ENCODE measurements around the gene NUP133. TPM values are rescaled to one million over a fixed set of nuclear protein-coding genes. Genes with fewer than 3 reads are reported as not detected.

NUP133 gene
- total and polyA plus RNA-seq, 2 of the 4 experiments (the other 2 are of a cell fraction) = 13.4 to 30.5 TPM

- no peak overlapping the region for H4K5ac ChIP-seq (ENCODE audit: low read depth, low read length)
- in situ Hi-C loops (cut with MboI; ENCODE audit: low sequenced_read_pairs) = no loop called here
- H3K4ac ChIP-seq (ENCODE audit: low read depth, low read length) = no peak overlapping the region
- no peak overlapping the region for H3K27ac ChIP-seq (ENCODE audit: insufficient read depth, low read length)
- H3K9ac ChIP-seq (ENCODE audit: low read depth, low read length) = no peak overlapping the region
- ChIA-PET POLR2A (ENCODE audit: unreplicated experiment) (no interaction called here), CTCF (no interaction called here)
- no peaks in the 10 kb centered on the region for H3K79me1 ChIP-seq (ENCODE audit: low read depth in 1 of 2, low read length in 2 of 2)
- no CpG with 5 or more reads among the region's 1 CpG for WGBS, 2 experiments (ENCODE audit: extremely low coverage in 2 of 2, insufficient read length in 1 of 2)
- BruUV-seq (replicated peaks) = no TSS peak
- H2BK5ac ChIP-seq (ENCODE audit: low read depth, low read length, poor library complexity, severe bottlenecking) = no peak overlapping the region
- dilution Hi-C loops (cut with HindIII; ENCODE audit: low sequenced_read_pairs, unreplicated experiment) = no loop called here
- H3K4me2 ChIP-seq (ENCODE audit: low read depth, low read length) = no peak overlapping the region
- H2BK120ac ChIP-seq (ENCODE audit: low read depth, low read length) = no peak overlapping the region
- H3K56ac ChIP-seq (ENCODE audit: extremely low read depth, insufficient read depth, low read length) = no peak overlapping the region
- no peak overlapping the region for H3K4me3 ChIP-seq (ENCODE audit: insufficient read depth, low read depth, low read length)
- no peak overlapping the region for H3K23ac ChIP-seq (ENCODE audit: low read depth, low read length)
- no peaks in the 10 kb centered on the region for H3K4me1 ChIP-seq (ENCODE audit: control insufficient read depth, insufficient read depth, low read length)
- no peak overlapping the region for H4K8ac ChIP-seq (ENCODE audit: low read depth in 2 of 2, low read length in 2 of 2)
- no peaks in the 10 kb centered on the region for H3K9me3 ChIP-seq (ENCODE audit: control insufficient read depth, insufficient read depth, low read length)
- no peaks in the 10 kb centered on the region for H4K20me1 ChIP-seq (ENCODE audit: insufficient read depth, low read length)
- H4K91ac ChIP-seq (ENCODE audit: insufficient read depth, low read depth, low read length) = no peak overlapping the region
- no peak overlapping the region for H3K18ac ChIP-seq (ENCODE audit: low read depth, low read length)
- intact Hi-C loops (cut with micrococcal nuclease) = no loop called here
- H2BK15ac ChIP-seq (ENCODE audit: low read depth, low read length) = no peak overlapping the region
- no peaks in the 10 kb centered on the region for H3K9me1 ChIP-seq (ENCODE audit: insufficient read depth, low read length)
- H3K27me3 ChIP-seq (ENCODE audit: control insufficient read depth, insufficient read depth, low read length) = no peaks in the 10 kb centered on the region
- no peak overlapping the region for H2AK5ac ChIP-seq (ENCODE audit: low read depth, low read length)
- H2AFZ ChIP-seq (replicated peaks; ENCODE audit: low read length, poor library complexity) = no peak overlapping the region
- no peak overlapping the region for H2AK9ac ChIP-seq (replicated peaks; ENCODE audit: low read depth, low read length, poor library complexity)
- TF ChIP-seq SMC3 (IDR thresholded peaks at IDR 0.05; ENCODE audit: low read depth, low read length) = no peak
- ATAC-seq (ENCODE audit: low read depth) (no peak), DNase-seq (no peak)
- no peak overlapping the region for H3K14ac ChIP-seq (replicated peaks; ENCODE audit: low read depth, low read length)
- H3K36me3 ChIP-seq (ENCODE audit: control insufficient read depth, insufficient read depth, low read length) = peaks cover 40% of the 10 kb centered on the region
- no peak overlapping the region for H2BK20ac ChIP-seq (ENCODE audit: low read depth, low read length)
Measured at GRCh38 chr1:229466887-229467286, 41.3 kb downstream of the NUP133 start.
